ENCODE results near the gene BRINP1. TPM values are rescaled to one million over a fixed set of nuclear protein-coding genes. Genes with fewer than 3 reads are reported as not detected.

BRINP1 gene
- total and polyA plus RNA-seq, 10 of the 15 experiments (the other 5 are each of a cell fraction or from before 2014, with no cell fraction given) = not detected

DNA sequence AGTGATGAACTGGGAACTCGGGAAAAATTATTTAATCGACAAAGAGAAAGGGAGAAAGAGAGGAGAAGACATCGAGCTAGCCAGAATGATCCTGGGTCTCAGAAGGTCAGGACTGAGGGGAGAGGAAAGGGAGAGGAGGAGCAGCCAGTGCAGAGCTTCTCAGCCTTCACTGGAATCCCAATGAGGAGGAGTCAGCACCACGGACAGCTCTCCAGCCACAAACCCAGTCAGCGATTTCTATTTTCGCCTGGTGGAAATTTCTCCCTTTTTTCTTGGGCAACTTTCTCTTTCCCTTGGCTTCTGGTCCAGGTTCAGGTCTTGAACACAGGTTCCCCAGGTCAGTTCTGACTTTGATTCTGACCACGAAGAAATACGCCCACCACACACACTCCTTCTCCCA, 1.6 kb upstream of the BRINP1 start:
- in situ Hi-C loops (cut with MboI) = no loop called here
- H3K27ac ChIP-seq (ENCODE audit: control insufficient read depth, insufficient read depth) = no peak overlapping the region
- TF ChIP-seq RUNX3 (IDR thresholded peaks at IDR 0.05; ENCODE audit: low read length) (peak; percentile 33; the same call in 1 of the 2 replicates), PML (IDR thresholded peaks at IDR 0.05; ENCODE audit: low read length) (no peak)
- TF ChIP-seq, protein P1, sequence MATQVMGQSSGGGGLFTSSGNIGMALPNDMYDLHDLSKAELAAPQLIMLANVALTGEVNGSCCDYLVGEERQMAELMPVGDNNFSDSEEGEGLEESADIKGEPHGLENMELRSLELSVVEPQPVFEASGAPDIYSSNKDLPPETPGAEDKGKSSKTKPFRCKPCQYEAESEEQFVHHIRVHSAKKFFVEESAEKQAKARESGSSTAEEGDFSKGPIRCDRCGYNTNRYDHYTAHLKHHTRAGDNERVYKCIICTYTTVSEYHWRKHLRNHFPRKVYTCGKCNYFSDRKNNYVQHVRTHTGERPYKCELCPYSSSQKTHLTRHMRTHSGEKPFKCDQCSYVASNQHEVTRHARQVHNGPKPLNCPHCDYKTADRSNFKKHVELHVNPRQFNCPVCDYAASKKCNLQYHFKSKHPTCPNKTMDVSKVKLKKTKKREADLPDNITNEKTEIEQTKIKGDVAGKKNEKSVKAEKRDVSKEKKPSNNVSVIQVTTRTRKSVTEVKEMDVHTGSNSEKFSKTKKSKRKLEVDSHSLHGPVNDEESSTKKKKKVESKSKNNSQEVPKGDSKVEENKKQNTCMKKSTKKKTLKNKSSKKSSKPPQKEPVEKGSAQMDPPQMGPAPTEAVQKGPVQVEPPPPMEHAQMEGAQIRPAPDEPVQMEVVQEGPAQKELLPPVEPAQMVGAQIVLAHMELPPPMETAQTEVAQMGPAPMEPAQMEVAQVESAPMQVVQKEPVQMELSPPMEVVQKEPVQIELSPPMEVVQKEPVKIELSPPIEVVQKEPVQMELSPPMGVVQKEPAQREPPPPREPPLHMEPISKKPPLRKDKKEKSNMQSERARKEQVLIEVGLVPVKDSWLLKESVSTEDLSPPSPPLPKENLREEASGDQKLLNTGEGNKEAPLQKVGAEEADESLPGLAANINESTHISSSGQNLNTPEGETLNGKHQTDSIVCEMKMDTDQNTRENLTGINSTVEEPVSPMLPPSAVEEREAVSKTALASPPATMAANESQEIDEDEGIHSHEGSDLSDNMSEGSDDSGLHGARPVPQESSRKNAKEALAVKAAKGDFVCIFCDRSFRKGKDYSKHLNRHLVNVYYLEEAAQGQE (IDR thresholded peaks at IDR 0.05; ENCODE audit: low read depth, low read length) = peak; percentile 94
- H3K27me3 ChIP-seq (replicated peaks in 1 of 2; ENCODE audit: control insufficient read depth in 2 of 2, insufficient read depth in 2 of 2, low read length in 1 of 2) = peaks cover 0 to 1% of the 10 kb centered on the region in 2 experiments; a peak in 2 of 4 replicates
- DNase-seq (ENCODE audit: low read depth, low spot score) (no peak), FAIRE-seq (no peak), ATAC-seq (no peak)
- no peak overlapping the region for H3K4me3 ChIP-seq
- intact Hi-C loops (cut with micrococcal nuclease; ENCODE audit: unreplicated experiment) = no loop called here
- no peaks in the 10 kb centered on the region for H3K9me3 ChIP-seq (replicated peaks; ENCODE audit: control insufficient read depth, insufficient read depth, low read length)
- SMC1A ChIA-PET (ENCODE audit: uncharacterized antibody, unreplicated experiment) = no interaction called here
- POLR2A ChIA-PET = no interaction called here
- no peak overlapping the region for H2AFZ ChIP-seq (ENCODE audit: control insufficient read depth, low read depth, low read length)
- CTCF ChIA-PET = no interaction called here
- H3K4me2 ChIP-seq (ENCODE audit: control insufficient read depth, insufficient read depth) = no peak overlapping the region
- RAD21 ChIA-PET (ENCODE audit: unreplicated experiment) = no interaction called here
- no peaks in the 10 kb centered on the region for H3K36me3 ChIP-seq (ENCODE audit: control insufficient read depth in 2 of 2, insufficient read depth in 2 of 2, low read length in 1 of 2)
- WGBS (ENCODE audit: insufficient coverage, insufficient replicate concordance, low lambda C conversion rate, missing lambda C conversion rate) = 19% methylated on average over 8 of the region's 8 CpGs
- no peaks in the 10 kb centered on the region for H3K79me2 ChIP-seq (ENCODE audit: control insufficient read depth, insufficient read depth, low read length)
- no peak overlapping the region for H3K9ac ChIP-seq (ENCODE audit: control insufficient read depth, insufficient read depth, low read length)
- no peaks in the 10 kb centered on the region for H4K20me1 ChIP-seq (ENCODE audit: control insufficient read depth, insufficient read depth)
- BruUV-seq (replicated peaks) = no TSS peak
- H3K4me1 ChIP-seq (ENCODE audit: control insufficient read depth, insufficient read depth, low read length) = no peaks in the 10 kb centered on the region

DNA sequence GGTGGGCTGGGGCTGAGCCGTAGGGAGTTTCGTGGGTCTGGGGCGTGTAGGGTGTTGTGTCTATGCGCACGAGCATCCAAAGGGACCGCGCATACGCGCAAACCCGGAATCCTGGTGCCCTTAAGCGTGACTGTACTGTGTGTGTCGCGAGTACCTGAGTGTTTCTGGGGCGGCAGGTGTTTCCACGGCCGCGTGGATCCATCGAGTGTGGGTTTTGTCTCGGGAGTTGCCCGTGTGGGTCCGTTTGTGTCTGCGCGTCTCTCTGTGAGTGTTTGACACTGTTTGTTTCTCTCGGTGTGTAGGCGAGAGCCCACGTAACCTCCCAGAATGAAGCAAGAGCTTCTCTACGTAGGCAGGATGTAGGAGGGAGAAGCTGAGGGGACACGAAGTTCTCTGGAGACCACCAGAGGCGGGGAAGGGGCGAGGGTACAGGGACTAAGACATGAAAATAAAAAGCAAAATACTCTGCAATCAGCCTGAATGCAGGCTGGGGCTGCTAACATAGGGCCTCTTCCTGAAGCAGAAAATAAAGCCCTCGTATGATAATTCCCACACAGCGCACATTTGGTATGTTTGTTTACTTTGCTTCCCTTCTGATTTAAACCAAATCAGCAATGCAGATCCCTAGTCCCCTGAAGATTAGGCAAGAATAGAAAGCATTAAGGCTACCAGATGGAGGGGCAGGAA, 588 bp upstream of the BRINP1 start:
- FAIRE-seq (no peak), ATAC-seq (no peak), DNase-seq (ENCODE audit: low read depth, low spot score) (no peak)
- H3K36me3 ChIP-seq (ENCODE audit: control insufficient read depth in 2 of 2, insufficient read depth in 2 of 2, low read length in 1 of 2) = no peaks in the 10 kb centered on the region
- ChIA-PET CTCF (no interaction called here), POLR2A (no interaction called here), RAD21 (ENCODE audit: unreplicated experiment) (no interaction called here), SMC1A (ENCODE audit: uncharacterized antibody, unreplicated experiment) (no interaction called here)
- no peaks in the 10 kb centered on the region for H3K9me3 ChIP-seq (replicated peaks; ENCODE audit: control insufficient read depth, insufficient read depth, low read length)
- intact Hi-C loops (cut with micrococcal nuclease; ENCODE audit: unreplicated experiment) = loop anchor here (10.0 kb wide), 1 partner anchor 1725 kb away; no protein-coding TSS in a partner anchor
- H3K79me2 ChIP-seq (ENCODE audit: control insufficient read depth, insufficient read depth, low read length) = no peaks in the 10 kb centered on the region
- no peaks in the 10 kb centered on the region for H4K20me1 ChIP-seq (ENCODE audit: control insufficient read depth, insufficient read depth)
- in situ Hi-C loops (cut with MboI) = no loop called here
- no TSS peak for BruUV-seq (replicated peaks)
- H3K4me1 ChIP-seq (ENCODE audit: control insufficient read depth, insufficient read depth, low read length) = no peaks in the 10 kb centered on the region
- H3K27ac ChIP-seq (ENCODE audit: control insufficient read depth, insufficient read depth) = no peak overlapping the region
- 28% methylated on average over 32 of the region's 32 CpGs for WGBS (ENCODE audit: insufficient coverage, insufficient replicate concordance, low lambda C conversion rate, missing lambda C conversion rate)
- no peak overlapping the region for H3K4me2 ChIP-seq (ENCODE audit: control insufficient read depth, insufficient read depth)
- no peak overlapping the region for H3K9ac ChIP-seq (ENCODE audit: control insufficient read depth, insufficient read depth, low read length)
- H3K4me3 ChIP-seq = no peak overlapping the region
- no peak overlapping the region for H2AFZ ChIP-seq (ENCODE audit: control insufficient read depth, low read depth, low read length)
- H3K27me3 ChIP-seq (replicated peaks in 1 of 2; ENCODE audit: control insufficient read depth in 2 of 2, insufficient read depth in 2 of 2, low read length in 1 of 2) = peaks cover 0 to 1% of the 10 kb centered on the region in 2 experiments; a peak in 2 of 4 replicates
- TF ChIP-seq RB1 (IDR thresholded peaks at IDR 0.05; ENCODE audit: borderline replicate concordance) = no peak
- no peak for TF ChIP-seq NR2C2 (IDR thresholded peaks at IDR 0.05; ENCODE audit: borderline replicate concordance, control insufficient read depth, insufficient read length, low read depth)
- TF ChIP-seq ETV6 (conservative IDR thresholded peaks at IDR 0.05 in 1 of 2, IDR thresholded peaks at IDR 0.05 in 1 of 2; ENCODE audit: borderline replicate concordance in 1 of 2, low read depth in 1 of 2) = no peak
- TF ChIP-seq SIN3A (IDR thresholded peaks at IDR 0.05; ENCODE audit: low read depth, low read length) = no peak
- no peak for TF ChIP-seq CBX5 (IDR thresholded peaks at IDR 0.05; ENCODE audit: low read depth)
- no peak for TF ChIP-seq MEF2B (IDR thresholded peaks at IDR 0.05; ENCODE audit: partially characterized antibody, poor library complexity, severe bottlenecking)
- TF ChIP-seq TBL1XR1 (IDR thresholded peaks at IDR 0.05; ENCODE audit: low read depth, low read length) = no peak
- TF ChIP-seq, protein P2, sequence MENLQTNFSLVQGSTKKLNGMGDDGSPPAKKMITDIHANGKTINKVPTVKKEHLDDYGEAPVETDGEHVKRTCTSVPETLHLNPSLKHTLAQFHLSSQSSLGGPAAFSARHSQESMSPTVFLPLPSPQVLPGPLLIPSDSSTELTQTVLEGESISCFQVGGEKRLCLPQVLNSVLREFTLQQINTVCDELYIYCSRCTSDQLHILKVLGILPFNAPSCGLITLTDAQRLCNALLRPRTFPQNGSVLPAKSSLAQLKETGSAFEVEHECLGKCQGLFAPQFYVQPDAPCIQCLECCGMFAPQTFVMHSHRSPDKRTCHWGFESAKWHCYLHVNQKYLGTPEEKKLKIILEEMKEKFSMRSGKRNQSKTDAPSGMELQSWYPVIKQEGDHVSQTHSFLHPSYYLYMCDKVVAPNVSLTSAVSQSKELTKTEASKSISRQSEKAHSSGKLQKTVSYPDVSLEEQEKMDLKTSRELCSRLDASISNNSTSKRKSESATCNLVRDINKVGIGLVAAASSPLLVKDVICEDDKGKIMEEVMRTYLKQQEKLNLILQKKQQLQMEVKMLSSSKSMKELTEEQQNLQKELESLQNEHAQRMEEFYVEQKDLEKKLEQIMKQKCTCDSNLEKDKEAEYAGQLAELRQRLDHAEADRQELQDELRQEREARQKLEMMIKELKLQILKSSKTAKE (IDR thresholded peaks at IDR 0.05; ENCODE audit: low read depth, poor library complexity, severe bottlenecking) = no peak
- TF ChIP-seq NR2C1 (IDR thresholded peaks at IDR 0.05) = no peak

Data from GM12878 (cell line).